ENCODE measurements around the gene SLC22A23.

GRCh38 chr6:3504354-3504753 is 47.5 kb upstream of the SLC22A23 start:
- TF ChIP-seq RAD21 (IDR thresholded peaks at IDR 0.05; ENCODE audit: low read length) (no peak), FOS (IDR thresholded peaks at IDR 0.05; ENCODE audit: low read depth, low read length) (no peak), MAZ (IDR thresholded peaks at IDR 0.05; ENCODE audit: borderline replicate concordance, low read depth, low read length) (no peak), BHLHE40 (IDR thresholded peaks at IDR 0.05; ENCODE audit: low read depth, low read length) (no peak), POLR2A (IDR thresholded peaks at IDR 0.05; ENCODE audit: low read depth, low read length) (no peak)
- TF ChIP-seq, protein P1, sequence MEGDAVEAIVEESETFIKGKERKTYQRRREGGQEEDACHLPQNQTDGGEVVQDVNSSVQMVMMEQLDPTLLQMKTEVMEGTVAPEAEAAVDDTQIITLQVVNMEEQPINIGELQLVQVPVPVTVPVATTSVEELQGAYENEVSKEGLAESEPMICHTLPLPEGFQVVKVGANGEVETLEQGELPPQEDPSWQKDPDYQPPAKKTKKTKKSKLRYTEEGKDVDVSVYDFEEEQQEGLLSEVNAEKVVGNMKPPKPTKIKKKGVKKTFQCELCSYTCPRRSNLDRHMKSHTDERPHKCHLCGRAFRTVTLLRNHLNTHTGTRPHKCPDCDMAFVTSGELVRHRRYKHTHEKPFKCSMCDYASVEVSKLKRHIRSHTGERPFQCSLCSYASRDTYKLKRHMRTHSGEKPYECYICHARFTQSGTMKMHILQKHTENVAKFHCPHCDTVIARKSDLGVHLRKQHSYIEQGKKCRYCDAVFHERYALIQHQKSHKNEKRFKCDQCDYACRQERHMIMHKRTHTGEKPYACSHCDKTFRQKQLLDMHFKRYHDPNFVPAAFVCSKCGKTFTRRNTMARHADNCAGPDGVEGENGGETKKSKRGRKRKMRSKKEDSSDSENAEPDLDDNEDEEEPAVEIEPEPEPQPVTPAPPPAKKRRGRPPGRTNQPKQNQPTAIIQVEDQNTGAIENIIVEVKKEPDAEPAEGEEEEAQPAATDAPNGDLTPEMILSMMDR (conservative IDR thresholded peaks at IDR 0.05; ENCODE audit: low read depth, low read length): no peak
